Raji (cell line): ENCODE results near the gene STMN1.

Experiments used
- POLR2A ChIP-seq: IDR thresholded peaks from 2 replicates; pipeline ENCODE4 v1.6.1; 2011; ENCODE audit warnings: low read depth, low read length, control low read depth; ENCODE audit not compliant: insufficient read depth

The STMN1 gene

DNA sequence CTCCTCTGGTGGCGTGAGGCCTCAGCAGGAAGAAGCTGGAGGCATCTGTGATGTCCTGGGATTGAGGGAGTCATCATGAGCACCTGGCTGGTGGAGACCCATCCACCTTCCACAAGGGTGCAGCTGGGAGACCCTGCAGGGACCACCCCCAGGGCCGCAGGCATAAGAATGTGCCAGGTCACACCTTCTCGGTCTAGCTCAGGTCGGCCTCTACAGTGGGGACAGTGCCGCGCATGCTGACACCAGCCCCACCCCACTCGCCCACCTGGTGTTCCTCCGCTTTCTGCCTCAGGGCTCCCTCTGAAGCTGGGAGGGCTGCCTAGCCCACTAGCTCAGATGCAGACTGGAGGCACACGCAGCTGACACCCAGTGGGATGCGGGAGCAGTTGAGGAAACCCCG is 25.0 kb downstream of the STMN1 start:
- TF ChIP-seq POLR2A: no peak

DNA sequence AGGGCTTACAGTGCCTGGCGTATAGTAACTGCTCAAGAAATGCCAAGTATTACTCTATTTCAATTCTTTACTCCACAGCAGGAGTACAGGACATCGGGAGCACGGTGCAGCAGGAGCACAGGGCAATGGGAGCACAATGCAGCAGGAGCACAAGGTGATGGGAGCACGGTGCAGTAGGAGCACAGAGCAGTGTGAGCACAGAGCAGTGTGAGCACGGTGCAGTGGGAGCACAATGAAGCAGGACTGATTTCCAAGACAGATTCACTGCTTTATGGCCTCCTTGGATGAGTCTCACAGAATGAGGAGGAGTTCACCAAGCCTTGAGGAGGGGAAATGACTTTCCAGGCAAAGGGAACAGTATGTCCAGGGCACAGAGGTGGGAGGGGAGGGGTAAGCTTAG is 25.7 kb downstream of the STMN1 start:
- no peak for TF ChIP-seq POLR2A

DNA sequence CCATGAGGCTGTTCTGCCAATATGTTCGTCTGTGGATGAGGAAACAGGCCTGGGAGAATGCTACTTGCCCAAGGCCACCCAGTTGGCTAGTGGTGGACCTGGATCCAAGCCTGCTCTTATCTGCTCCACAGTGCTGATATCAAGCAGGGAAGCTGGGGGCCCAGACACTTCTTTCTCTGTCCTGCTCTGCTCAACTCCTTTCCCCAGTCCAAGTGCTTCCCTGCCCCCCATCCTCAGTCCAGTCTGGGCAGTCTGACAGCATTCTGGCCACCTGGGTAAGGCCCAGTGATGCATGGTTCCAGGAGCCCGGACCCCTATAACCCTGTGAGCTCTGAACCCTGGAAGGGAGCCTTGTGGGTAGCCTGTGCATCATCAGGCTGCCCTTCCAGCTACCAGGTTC is 26.5 kb downstream of the STMN1 start:
- TF ChIP-seq POLR2A: no peak

DNA sequence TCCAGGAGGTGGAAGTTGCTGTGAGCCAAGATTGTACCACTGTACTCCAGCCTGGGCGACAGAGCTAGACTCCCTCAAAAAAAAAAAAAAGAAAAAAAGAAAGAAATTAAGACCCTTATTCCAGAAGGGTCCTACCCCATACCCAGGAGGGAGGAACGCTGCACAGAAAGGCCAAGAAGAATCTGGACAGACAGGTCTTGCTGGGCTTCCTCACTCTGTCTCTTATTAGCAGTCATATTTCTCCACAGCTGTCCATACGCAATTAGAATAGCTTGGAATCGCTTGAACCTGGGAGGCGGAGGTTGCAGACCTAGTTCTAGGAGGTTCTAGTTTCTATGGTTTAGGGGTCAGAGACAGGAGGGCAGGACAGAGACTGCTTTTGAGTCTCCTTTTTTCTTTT is 27.5 kb downstream of the STMN1 start:
- no peak for TF ChIP-seq POLR2A

DNA sequence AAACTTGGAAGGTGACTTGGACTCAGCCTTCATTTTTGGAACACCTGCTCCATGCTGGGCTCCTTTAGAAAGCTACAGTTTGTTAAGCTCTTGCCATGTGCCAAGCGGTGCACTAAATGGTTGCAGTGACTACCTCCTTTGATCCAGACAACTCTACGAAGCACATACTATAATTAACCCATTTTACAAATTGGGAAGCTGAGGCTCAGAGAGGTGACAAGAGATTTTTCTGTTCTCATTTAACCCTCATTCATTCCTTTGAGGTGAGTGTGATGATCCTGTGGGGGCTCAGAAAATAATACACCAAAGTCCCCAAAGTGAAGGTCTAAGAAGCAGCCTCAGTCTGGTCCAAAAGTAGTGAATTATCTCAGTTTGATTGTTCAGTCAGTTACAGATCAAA is 29.1 kb downstream of the STMN1 start:
- TF ChIP-seq POLR2A: no peak

DNA sequence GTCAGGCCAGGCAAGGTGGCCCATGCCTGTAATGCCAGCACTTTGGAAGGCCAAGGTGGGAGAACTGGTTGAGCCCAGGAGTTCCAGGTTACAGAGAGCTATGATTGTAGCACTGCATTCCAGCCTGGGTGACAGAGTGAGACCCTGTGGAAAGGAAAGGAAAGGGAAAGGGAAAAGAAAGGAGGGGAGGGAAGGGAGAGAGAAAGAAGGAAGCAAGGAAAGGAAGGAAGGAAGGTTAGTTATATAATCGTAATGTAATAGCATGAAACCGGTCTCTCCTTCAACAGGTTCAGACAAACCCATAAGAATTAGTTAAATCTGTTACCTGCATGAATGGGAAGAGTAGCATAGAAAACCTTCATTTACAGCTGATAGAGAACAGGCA is 29.5 kb downstream of the STMN1 start:
- TF ChIP-seq POLR2A: no peak

DNA sequence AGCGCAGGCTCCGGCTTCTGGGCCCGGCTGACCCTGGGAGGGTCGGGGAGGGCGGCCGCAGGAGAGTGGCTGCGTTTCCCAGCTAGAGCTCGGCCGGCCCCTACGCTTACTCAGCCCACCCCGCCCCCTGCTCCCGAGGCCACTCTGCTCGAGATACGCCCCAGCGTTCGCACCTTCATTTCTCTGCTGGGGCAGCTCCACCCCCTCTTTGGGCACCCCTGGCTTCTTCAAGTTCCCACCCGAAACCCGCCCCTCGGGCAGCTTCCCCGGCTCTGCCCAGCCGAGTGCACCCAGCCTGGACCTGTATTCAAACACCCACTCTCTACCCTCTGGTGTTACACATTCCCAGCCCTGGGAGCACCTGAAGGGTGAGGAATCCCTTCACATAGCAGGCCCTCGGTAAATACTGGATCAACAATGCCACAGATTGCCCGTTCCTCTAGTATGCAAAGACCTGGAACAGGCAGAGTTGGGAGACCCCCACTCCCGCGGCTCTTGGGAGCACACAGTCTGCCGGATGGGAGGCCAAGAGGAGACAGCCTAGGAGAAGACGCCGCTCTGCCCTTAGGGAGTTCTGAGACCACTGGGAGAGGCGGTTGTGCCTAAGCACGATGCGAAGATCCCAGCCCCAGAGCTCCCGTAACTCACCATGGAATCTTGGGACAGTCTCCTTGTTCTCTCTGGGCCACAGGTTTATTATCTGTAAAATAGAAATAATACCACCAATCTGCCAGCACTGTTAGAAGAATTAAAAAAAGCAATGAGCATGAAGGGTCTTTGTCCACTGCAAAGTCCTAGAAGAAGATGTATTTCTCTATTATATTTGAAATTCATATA is 30.1 kb downstream of the STMN1 start:
- no peak for TF ChIP-seq POLR2A

DNA sequence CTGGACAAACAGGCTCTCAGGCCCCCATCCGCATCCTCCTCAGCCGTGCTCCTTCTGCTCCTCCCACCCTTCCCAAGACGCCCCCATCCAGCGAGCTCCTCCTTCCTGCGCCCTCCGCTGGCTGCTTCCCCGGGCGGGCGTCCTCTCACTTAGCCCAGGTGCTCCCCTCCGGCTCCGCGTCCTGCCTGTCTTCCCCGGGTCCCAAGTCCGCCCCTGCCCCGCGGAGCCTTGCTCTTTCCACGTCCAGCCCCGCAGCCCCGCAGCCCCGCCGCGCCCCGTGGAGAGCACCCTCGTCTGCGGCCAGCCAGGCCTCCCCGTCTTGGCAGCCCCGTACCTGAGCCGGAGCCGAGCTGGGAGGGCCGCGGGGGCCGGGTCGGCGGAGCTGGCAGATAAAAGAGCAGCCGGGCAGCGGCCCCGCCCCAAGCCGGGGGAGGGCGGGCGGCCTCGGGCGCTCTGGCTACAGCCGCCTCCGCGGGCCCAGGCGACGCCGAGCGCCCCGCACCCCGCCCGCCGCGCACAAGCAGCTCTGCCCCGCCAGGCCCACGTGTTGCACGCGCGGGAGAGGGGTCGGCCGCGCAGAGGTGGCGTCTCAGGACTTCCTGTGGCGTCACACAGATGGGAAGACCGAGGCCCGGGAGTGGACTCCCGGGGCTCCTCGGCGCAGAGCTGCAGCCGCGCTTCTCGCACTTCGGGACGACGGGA is 30.9 kb downstream of the STMN1 start, which contains the start of gene PAQR7:
TSS of gene PAQR7 (minus strand) at position 555 of the 702 bp plus-strand sequence. CDS start 11,869 bp downstream, outside the sequence.
- TF ChIP-seq POLR2A: no peak

DNA sequence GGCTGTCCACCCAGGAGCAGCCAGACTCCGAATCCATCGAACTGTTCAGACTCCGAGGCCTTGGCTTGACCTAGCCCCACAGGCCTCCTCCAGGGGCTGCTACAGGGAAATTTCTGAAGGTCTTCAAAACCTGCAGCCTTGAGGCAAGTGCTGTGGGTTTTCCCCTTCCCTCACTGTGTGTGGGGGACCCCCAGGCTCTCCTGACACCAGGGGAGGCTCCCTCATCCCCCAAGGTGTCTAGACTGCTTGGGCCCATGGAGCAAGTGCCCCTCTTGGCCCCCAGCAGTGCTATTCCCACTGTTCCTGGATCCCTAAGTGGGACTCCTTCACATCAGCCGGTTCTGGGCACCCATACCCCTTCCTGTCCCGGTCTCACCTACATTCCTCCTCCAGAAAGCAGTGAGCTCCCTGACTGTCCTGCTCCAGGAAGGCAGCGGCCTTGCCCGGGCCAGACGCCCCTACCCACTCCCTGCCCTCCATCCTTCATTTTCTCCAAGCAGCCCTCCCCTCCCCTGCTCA is 31.5 kb downstream of the STMN1 start:
- no peak for TF ChIP-seq POLR2A

DNA sequence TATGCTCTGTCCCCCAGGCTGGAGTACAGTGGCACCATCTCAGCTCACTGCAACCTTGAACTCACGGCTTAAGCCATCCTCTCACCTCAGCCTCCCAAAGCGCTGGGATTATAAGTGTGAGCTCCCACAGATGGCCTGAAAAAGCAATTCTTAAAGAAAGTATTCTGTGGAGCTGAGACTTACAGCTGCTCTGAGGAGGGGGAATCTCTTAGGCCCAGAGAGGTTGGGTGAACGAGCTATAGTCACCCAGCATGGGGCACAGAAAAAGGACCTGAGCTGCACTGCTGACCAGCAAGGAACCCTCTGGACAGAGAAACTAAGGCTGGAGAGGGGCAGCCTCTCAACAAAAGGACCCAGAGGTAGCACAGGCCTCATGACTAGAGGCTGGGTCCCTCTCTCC is 32.0 kb downstream of the STMN1 start:
- no peak for TF ChIP-seq POLR2A

DNA sequence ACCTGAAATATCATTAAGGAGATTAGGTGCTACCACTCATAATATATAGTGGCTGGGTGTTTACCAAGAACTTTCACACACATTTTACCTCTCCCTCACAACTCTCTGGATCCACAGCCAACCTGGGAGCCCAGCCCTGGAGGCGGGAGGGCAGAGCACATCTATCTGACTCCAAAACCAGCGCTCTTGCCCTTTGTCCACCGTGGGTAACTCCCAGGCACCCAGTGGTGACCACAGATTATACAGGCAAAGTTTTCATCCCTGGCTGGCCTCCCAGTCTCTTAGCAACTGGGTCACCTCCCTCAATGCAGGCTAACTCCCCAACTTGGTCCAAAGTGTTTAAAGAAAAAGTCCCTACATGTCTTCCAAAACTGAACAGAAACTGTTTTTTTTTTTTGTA is 33.1 kb downstream of the STMN1 start:
- TF ChIP-seq POLR2A: no peak

DNA sequence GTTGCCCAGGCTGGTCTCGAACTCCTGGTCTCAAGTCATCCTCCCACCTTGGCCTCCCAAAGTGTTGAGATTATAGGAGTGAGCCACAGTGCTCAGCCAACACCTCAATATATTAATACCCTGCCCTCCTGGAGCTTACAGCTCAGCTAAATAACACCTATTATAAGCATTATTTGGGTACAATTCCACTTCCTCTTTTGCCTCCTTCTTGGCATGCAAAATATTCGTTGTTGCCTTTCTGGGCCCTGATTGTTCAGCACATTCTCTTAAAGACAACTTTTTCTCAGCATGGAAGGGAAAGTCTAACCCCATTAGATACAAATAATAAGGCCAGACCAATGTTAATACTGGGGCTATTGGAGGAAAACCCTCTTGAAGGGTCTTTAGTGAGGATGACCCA is 33.5 kb downstream of the STMN1 start:
- TF ChIP-seq POLR2A: no peak

DNA sequence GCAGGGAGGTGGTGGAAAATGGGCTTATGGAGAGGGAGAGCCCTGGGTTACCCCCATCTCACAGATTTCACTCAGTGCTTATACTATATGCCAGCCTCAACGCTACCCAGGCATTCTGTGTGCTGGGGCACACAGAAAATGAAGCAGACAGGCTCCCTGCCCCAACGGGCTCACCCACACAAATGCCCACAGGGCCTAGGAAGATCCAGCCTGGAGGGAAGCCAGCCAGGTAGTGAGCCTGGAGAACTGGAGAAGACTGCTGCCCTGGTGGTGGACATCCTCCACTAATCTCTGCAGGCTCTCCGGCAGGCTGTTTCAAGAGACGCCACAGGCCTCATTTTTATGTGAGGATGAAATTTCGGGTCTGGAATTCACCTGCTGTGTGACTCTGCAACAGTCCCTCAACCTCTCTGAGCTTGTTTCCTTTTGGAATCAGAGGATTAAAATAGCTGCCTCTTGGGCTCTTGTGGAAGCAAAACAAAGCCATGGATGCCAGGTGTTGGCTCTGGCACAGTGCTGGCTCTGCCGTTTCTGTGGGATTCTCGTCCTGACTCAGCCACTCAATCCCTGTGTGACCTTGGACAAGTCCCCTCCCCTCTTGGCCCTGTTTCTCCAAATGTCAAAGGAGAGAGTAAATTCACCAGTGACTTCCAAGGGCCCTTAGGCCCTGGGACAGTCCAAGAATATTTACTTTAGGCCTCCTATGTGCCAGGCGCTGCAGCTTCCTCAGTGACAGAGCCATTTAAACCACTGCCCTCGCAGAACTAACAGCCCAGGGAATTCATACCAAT is 34.3 kb downstream of the STMN1 start:
- TF ChIP-seq POLR2A: no peak

DNA sequence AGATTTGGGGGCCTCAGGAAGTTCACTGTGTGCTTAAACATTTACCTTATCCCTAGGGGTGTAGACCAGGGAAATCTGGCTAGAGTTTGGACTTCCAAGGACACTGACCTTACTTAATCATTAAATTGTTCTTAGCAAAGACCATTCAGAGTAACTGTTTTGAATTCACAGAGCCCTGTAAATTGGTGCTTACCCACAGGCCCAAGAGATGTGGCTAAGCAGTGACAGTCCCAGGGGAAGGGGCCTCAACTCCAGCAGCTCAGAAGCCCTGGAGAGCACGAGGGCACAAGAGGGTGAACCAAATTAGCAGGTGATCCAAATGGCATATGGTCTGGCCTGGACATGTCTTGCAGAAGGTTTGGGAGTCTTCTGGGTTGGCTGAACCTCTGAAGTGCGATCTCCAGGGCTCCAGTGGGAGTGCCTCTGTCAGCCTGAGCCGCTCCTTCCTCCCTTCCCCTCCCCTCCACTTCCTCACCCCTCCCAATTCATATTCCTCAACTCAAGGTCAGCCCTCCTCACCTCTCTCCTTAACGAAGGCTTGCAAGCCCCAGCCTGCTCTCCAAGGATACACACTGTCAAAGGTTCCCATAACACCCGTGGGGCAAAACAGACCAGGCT is 35.0 kb downstream of the STMN1 start:
- no peak for TF ChIP-seq POLR2A

DNA sequence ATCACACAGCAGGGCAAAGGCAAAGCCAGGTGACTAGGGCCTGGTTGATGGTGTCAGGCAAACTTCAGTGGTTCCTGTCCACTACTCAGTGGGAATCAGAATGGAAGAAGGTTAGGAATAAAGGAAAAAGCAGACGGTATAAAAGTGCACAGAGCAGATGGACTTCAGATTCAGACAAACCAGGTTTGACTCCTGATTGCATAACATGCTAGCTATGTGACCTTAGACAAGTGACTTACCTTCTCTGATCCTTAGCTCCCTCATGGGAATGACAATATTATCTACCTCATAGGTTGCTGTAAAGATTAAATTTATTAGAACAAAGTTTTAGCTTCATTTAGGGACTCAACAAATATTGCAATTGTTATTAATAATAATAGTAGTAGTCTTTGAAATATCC is 35.6 kb downstream of the STMN1 start:
- TF ChIP-seq POLR2A: no peak
